Neural cell (in vitro differentiated cells): ENCODE data around the gene RELN.

Experiments used
- CTCF ChIP-seq: fragments of 450-650 bp; IDR thresholded peaks from 2 replicates; pipeline ENCODE4 v1.5.1; 2014; ENCODE audit warnings: antibody characterized with exemption, mild to moderate bottlenecking, moderate library complexity; ENCODE audit not compliant: poor library complexity, severe bottlenecking
- EP300 ChIP-seq: fragments of 450-650 bp; conservative IDR thresholded peaks from 2 replicates; pipeline ENCODE4 v1.6.1; 2014; ENCODE audit warnings: antibody characterized with exemption, mild to moderate bottlenecking, moderate library complexity; ENCODE audit not compliant: poor library complexity, severe bottlenecking

- TF ChIP-seq EP300 (no peak), CTCF (no peak)
Observed at GRCh38 chr7:103854611-103855010, 134.8 kb downstream of the RELN start.
